IMR-90 (cell line): ENCODE data around the gene FEN1. TPM values are rescaled to one million over a fixed set of nuclear protein-coding genes. Genes with fewer than 3 reads are reported as not detected.

Experiments used
- ATAC-seq: fragments of 200-7000 bp; cut with Tn5 transposase; 2 replicates; pipeline ENCODE4 v1.9.1; 2020; ENCODE audit warnings: low read depth, mild to moderate bottlenecking, moderate library complexity
- BruUV-seq: library from RNA; stranded (reverse); fragments of 400-500 nt; replicated peaks from 2 replicates; lab custom pipeline; 2021; lab: Mats Ljungman, UMichigan
- CTCF ChIA-PET: fragments of 300-600 bp; formaldehyde crosslinking; extraction: SDS; loops from one replicate; lab custom pipeline; 2021; ENCODE audit warnings: antibody characterized with exemption; lab: Yijun Ruan, JAX
- POLR2A ChIA-PET: fragments of 300-600 bp; sonication (Branson Sonifier 250); formaldehyde crosslinking; loops from one replicate; lab custom pipeline; 2022; ENCODE audit warnings: antibody characterized with exemption; ENCODE audit not compliant: unreplicated experiment; lab: Charles Lee
- DNase-seq: peaks from one replicate; pipeline ENCODE4 v3.0.0; 2013
- H2AFZ ChIP-seq: replicated peaks from 2 replicates; pipeline ENCODE3; 2013; ENCODE audit warnings: low read length, mild to moderate bottlenecking; ENCODE audit not compliant: poor library complexity
- H2AK5ac ChIP-seq: 2 replicates; pipeline ENCODE4 v1.6.1; 2013; ENCODE audit warnings: low read depth, low read length, inconsistent platforms
- H2AK9ac ChIP-seq: replicated peaks from 2 replicates; pipeline ENCODE3; 2013; ENCODE audit warnings: mild to moderate bottlenecking, low read depth, low read length, moderate library complexity; ENCODE audit not compliant: poor library complexity
- H2BK120ac ChIP-seq: 2 replicates; pipeline ENCODE4 v1.6.1; 2013; ENCODE audit warnings: low read depth, low read length, inconsistent platforms
- H2BK15ac ChIP-seq: 3 replicates; pipeline ENCODE4 v1.6.1; 2013; ENCODE audit warnings: low read depth, low read length, inconsistent platforms
- H2BK20ac ChIP-seq: 2 replicates; pipeline ENCODE4 v1.6.1; 2013; ENCODE audit warnings: low read depth, mild to moderate bottlenecking, inconsistent platforms, low read length, moderate library complexity
- H2BK5ac ChIP-seq: 2 replicates; pipeline ENCODE4 v1.6.1; 2013; ENCODE audit warnings: mild to moderate bottlenecking, low read depth, low read length, inconsistent platforms; ENCODE audit not compliant: poor library complexity, severe bottlenecking
- H3K14ac ChIP-seq: replicated peaks from 2 replicates; pipeline ENCODE4 v1.6.1; 2013; ENCODE audit warnings: low read depth, low read length, inconsistent platforms
- H3K18ac ChIP-seq: 2 replicates; pipeline ENCODE4 v1.6.1; 2013; ENCODE audit warnings: low read depth, low read length, control low read depth
- H3K23ac ChIP-seq: 2 replicates; pipeline ENCODE4 v1.6.1; 2013; ENCODE audit warnings: low read depth, low read length, inconsistent platforms
- H3K27ac ChIP-seq: 2 replicates; pipeline ENCODE4 v1.5.1; 2013; ENCODE audit warnings: mild to moderate bottlenecking, control low read depth, low read length; ENCODE audit not compliant: insufficient read depth
- H3K27me3 ChIP-seq: 2 replicates; pipeline ENCODE4 v1.6.1; 2013; ENCODE audit warnings: low read length; ENCODE audit not compliant: control insufficient read depth, insufficient read depth
- H3K36me3 ChIP-seq: 2 replicates; pipeline ENCODE4 v1.6.1; 2013; ENCODE audit warnings: low read length, mixed read lengths; ENCODE audit not compliant: control insufficient read depth, insufficient read depth
- H3K4ac ChIP-seq: 2 replicates; pipeline ENCODE4 v1.6.1; 2013; ENCODE audit warnings: low read depth, low read length, inconsistent platforms
- H3K4me1 ChIP-seq: 2 replicates; pipeline ENCODE4 v1.6.1; 2013; ENCODE audit warnings: low read length, mixed read lengths; ENCODE audit not compliant: control insufficient read depth, insufficient read depth
- H3K4me2 ChIP-seq: 2 replicates; pipeline ENCODE4 v1.6.1; 2013; ENCODE audit warnings: low read depth, mild to moderate bottlenecking, control low read depth, low read length, moderate library complexity
- H3K4me3 ChIP-seq: 2 replicates; pipeline ENCODE4 v1.5.1; 2013; ENCODE audit warnings: low read depth, mild to moderate bottlenecking, control low read depth, low read length, moderate library complexity; ENCODE audit not compliant: insufficient read depth
- H3K56ac ChIP-seq: 2 replicates; pipeline ENCODE4 v1.6.1; 2013; ENCODE audit warnings: low read length, inconsistent platforms; ENCODE audit not compliant: insufficient read depth; ENCODE audit errors: extremely low read depth
- H3K79me1 ChIP-seq, 2 experiments: 2 replicates each; pipeline ENCODE4 v1.6.1; 2013; ENCODE audit warnings: low read length in 2 of 2, inconsistent platforms in 1 of 2, low read depth in 1 of 2
- H3K9ac ChIP-seq: 2 replicates; pipeline ENCODE4 v1.6.1; 2013; ENCODE audit warnings: low read depth, low read length, control low read depth
- H3K9me1 ChIP-seq: 2 replicates; pipeline ENCODE4 v1.6.1; 2013; ENCODE audit warnings: low read length, inconsistent platforms; ENCODE audit not compliant: insufficient read depth
- H3K9me3 ChIP-seq: 2 replicates; pipeline ENCODE4 v1.6.1; 2013; ENCODE audit warnings: low read length; ENCODE audit not compliant: control insufficient read depth, insufficient read depth
- H4K20me1 ChIP-seq: 2 replicates; pipeline ENCODE4 v1.6.1; 2013; ENCODE audit warnings: low read length, inconsistent platforms; ENCODE audit not compliant: insufficient read depth
- H4K5ac ChIP-seq: 2 replicates; pipeline ENCODE4 v1.6.1; 2013; ENCODE audit warnings: mild to moderate bottlenecking, low read depth, low read length, control low read depth
- H4K8ac ChIP-seq, 2 experiments: 2 replicates each; pipeline ENCODE4 v1.6.1; 2013; ENCODE audit warnings: low read depth in 2 of 2, low read length in 2 of 2, control low read depth in 1 of 2, inconsistent platforms in 1 of 2
- H4K91ac ChIP-seq: 2 replicates; pipeline ENCODE4 v1.6.1; 2013; ENCODE audit warnings: low read depth, low read length, inconsistent platforms; ENCODE audit not compliant: insufficient read depth
- SMC3 ChIP-seq: fragments of 150-350 bp; IDR thresholded peaks from 2 replicates; pipeline ENCODE4 v1.6.1; 2016; ENCODE audit warnings: low read depth, mild to moderate bottlenecking, antibody characterized with exemption, low read length, moderate library complexity
- WGBS, 2 experiments: methylation state at CpG; one replicate each; pipeline versions ENCODE4 v1.1.5 to v1.1.7; 2013; ENCODE audit warnings: missing lambda C conversion rate in 2 of 2; ENCODE audit not compliant: insufficient read length in 1 of 2; ENCODE audit errors: extremely low coverage in 2 of 2; 5-methylcytosine and 5-hydroxymethylcytosine counted together
- dilution Hi-C: fragments of 300-500 bp; cut with HindIII; formaldehyde crosslinking; loops from one replicate; pipeline ENCODE4 v1.14.3; 2018; ENCODE audit warnings: low sequenced_read_pairs; ENCODE audit not compliant: unreplicated experiment
- in situ Hi-C: fragments of 300-500 bp; cut with MboI; formaldehyde crosslinking; loops from 3 replicates; pipeline ENCODE4 v1.14.3; 2019; ENCODE audit warnings: low sequenced_read_pairs, inconsistent platforms, mixed read lengths
- intact Hi-C: fragments of 100-400 bp; cut with micrococcal nuclease; formaldehyde crosslinking; loops from 2 replicates; pipeline ENCODE4 v1.10.0; 2022
- polyA plus RNA-seq, 3 experiments: library from polyadenylated mRNA; depleted of rRNA; stranded (reverse); fragments of >200 nt; gene quantifications; 2 replicates each; pipeline ENCODE4 v1.2.3, GENCODE V29; 2012; ENCODE audit warnings: low replicate concordance in 1 of 3
- total RNA-seq: library from RNA; depleted of rRNA; stranded (reverse); fragments of >200 nt; gene quantifications from 2 replicates; pipeline ENCODE4 v1.2.3, GENCODE V29; 2012

The FEN1 gene
- total and polyA plus RNA-seq, 2 of the 4 experiments (the other 2 are of a cell fraction): 23.0 to 41.9 TPM

DNA sequence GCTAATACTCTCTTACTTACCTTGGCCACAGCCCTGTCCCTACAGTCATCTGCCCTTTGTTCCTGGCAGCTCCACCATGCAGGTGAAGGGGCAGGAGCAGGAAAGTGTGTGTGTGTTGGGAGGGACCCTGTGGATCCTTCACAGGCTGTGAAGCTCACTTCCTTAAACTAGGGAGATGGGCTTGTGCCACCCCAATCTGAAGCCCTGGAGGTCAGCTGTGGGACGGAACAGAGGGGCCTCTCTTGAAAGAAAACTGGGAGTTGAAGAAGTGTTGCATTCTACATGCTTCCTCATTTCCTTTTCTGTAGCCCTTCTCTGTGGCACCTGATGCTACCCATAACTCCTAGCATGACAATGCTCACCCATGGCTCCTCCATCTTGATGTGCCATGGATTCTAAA, 12.4 kb downstream of the FEN1 start:
- Histone ChIP-seq H4K5ac (no peak overlapping the region), H3K9ac (no peak overlapping the region), H3K14ac (no peak overlapping the region), H3K9me3 (no peaks in the 10 kb centered on the region), H3K27ac (no peak overlapping the region), H3K4ac (no peak overlapping the region), H3K56ac (no peak overlapping the region), H2BK20ac (no peak overlapping the region), H2BK15ac (no peak overlapping the region), H2AFZ (no peak overlapping the region), H3K9me1 (peaks cover 6% of the 10 kb centered on the region), H2BK120ac (no peak overlapping the region), H3K4me3 (no peak overlapping the region), H2AK9ac (no peak overlapping the region), H2BK5ac (no peak overlapping the region), H3K27me3 (no peaks in the 10 kb centered on the region), H3K23ac (no peak overlapping the region), H3K79me1 (peaks cover 6 to 28% of the 10 kb centered on the region in 2 experiments), H2AK5ac (no peak overlapping the region), H4K91ac (no peak overlapping the region), H3K18ac (no peak overlapping the region), H3K36me3 (peaks cover 44% of the 10 kb centered on the region), H4K8ac (no peak overlapping the region), H3K4me1 (peaks cover 3% of the 10 kb centered on the region), H4K20me1 (peaks cover 4% of the 10 kb centered on the region; the same call in 1 of the 2 replicates), H3K4me2 (no peak overlapping the region)
- DNase-seq (no peak), ATAC-seq (no peak)
- ChIA-PET CTCF (interaction anchor here (0.7 to 0.8 kb wide), 2 partner anchors 10 to 66 kb away, joined by 3 read pairs; no protein-coding TSS in a partner anchor), POLR2A (interaction anchor here (0.9 to 1.7 kb wide), 2 partner anchors 10 to 13 kb away, joined by 3 to 6 read pairs; partner anchors contain the start of genes FEN1 and TMEM258)
- intact Hi-C loops: no loop called here
- no CpG with 5 or more reads among the region's 1 CpG for WGBS, 2 experiments
- no TSS peak for BruUV-seq
- dilution Hi-C loops: no loop called here
- in situ Hi-C loops: no loop called here
- no peak for TF ChIP-seq SMC3
